ENCODE data around the gene PDIA5.

The PDIA5 gene

GRCh38 chr3:123119802-123120201 is 53.0 kb downstream of the PDIA5 start:
- no peak for DNase-seq (ENCODE audit: low spot score)

- DNase-seq (ENCODE audit: low spot score), result no peak
Measured at GRCh38 chr3:123120573-123120972, 53.7 kb downstream of the PDIA5 start.

GRCh38 chr3:123122057-123122456 is 55.2 kb downstream of the PDIA5 start:
- no peak for DNase-seq (ENCODE audit: low spot score)

- no peak for DNase-seq (ENCODE audit: low spot score)
Measured at GRCh38 chr3:123122525-123123315, 55.9 kb downstream of the PDIA5 start.

GRCh38 chr3:123123716-123124616 is 57.1 kb downstream of the PDIA5 start:
- no peak for DNase-seq (ENCODE audit: low spot score)

GRCh38 chr3:123124971-123125370 is 58.1 kb downstream of the PDIA5 start:
- no peak for DNase-seq (ENCODE audit: low spot score)

GRCh38 chr3:123126031-123126430 is 59.2 kb downstream of the PDIA5 start:
- DNase-seq (ENCODE audit: low spot score), result no peak

- DNase-seq (ENCODE audit: low spot score), result no peak
Measured at GRCh38 chr3:123126653-123127052, 59.8 kb downstream of the PDIA5 start.

GRCh38 chr3:123129092-123129491 is 62.3 kb downstream of the PDIA5 start:
- no peak for DNase-seq (ENCODE audit: low spot score)

GRCh38 chr3:123129532-123129931 is 62.7 kb downstream of the PDIA5 start:
- no peak for DNase-seq (ENCODE audit: low spot score)

- DNase-seq (ENCODE audit: low spot score), result no peak
Measured at GRCh38 chr3:123130079-123130750, 63.4 kb downstream of the PDIA5 start.

- DNase-seq (ENCODE audit: low spot score), result no peak
Measured at GRCh38 chr3:123134671-123135070, 67.8 kb downstream of the PDIA5 start.

GRCh38 chr3:123137001-123137400 is 70.2 kb downstream of the PDIA5 start:
- no peak for DNase-seq (ENCODE audit: low spot score)

- no peak for DNase-seq (ENCODE audit: low spot score)
Measured at GRCh38 chr3:123138839-123139444, 72.1 kb downstream of the PDIA5 start.

GRCh38 chr3:123139522-123139921 is 72.7 kb downstream of the PDIA5 start:
- no peak for DNase-seq (ENCODE audit: low spot score)

GRCh38 chr3:123140550-123140949 is 73.7 kb downstream of the PDIA5 start:
- no peak for DNase-seq (ENCODE audit: low spot score)

- DNase-seq (ENCODE audit: low spot score), result no peak
Measured at GRCh38 chr3:123141276-123141675, 74.5 kb downstream of the PDIA5 start.

GRCh38 chr3:123143669-123144411 is 77.0 kb downstream of the PDIA5 start:
- no peak for DNase-seq (ENCODE audit: low spot score)

- no peak for DNase-seq (ENCODE audit: low spot score)
Measured at GRCh38 chr3:123147754-123148535, 81.1 kb downstream of the PDIA5 start.

- no peak for DNase-seq (ENCODE audit: low spot score)
Measured at GRCh38 chr3:123148772-123149171, 81.9 kb downstream of the PDIA5 start.

GRCh38 chr3:123149525-123149924 is 82.7 kb downstream of the PDIA5 start:
- no peak for DNase-seq (ENCODE audit: low spot score)

Measured in germinal center (tissue), 1 donor.